Activated T-cell treated with anti-CD3 and anti-CD28 coated beads for 4 hours (primary cell): ENCODE results near the gene TOM1L2.
"Not testable (repeated sequence)": the region's sequence is repeated elsewhere in the genome, so short reads cannot be mapped to it uniquely, and the experiment has no call there.

Experiments used
- DNase-seq: peaks from one replicate; pipeline ENCODE4 v3.0.0-alpha.2; 2020

The TOM1L2 gene

DNA sequence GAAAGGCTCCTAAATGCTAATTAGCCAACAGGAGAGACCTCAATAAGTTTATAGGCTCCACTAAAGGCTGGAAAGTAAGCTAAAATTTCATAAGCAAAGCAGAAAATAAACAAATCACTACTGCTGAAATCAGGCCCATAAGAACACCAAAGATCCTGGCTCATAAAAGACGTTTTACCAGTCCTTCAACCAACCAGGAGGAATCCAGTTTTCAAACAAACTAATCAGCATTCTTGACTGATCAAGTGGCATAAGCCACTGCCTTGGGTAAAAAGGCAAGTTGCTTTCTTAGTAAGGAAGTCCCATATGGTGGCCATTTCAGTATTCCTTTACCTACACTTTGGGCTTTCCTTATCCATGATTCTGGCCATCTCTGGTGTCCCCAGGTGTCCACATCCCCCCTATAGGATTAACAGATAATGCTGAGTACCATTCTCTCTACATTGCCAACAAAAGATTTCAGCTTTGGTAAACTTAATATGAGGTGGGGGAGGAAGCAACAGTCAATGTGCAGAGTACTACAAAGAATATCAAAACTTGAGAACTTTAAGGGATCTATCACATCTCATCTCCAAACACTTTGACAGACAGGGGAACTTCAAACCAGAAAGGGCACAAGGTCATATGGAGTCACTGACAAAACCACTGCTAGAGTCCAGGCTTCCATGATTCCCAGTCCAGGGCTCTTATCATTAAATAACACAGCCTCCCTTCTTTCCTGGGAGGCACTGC, 1.3 kb downstream of the TOM1L2 start:
- DNase-seq = no peak

DNA sequence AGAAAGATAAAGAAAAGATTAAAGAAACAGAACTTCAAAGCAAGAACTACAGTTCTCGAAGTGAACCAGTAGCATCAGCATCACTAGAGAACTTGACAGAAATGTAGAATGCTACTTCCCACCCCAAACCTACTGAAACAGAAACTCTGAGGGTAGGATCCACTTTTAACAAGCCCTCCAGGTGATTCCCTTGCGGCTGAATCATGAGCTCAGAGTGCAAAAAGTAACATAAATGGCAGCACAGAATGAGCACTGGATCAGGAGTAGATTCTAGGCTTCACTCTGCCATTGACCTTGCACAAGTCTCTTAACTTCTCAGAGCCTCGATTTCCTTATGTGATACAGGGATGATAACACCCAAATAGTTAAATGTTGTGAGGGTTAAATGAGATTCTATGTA, 5.8 kb downstream of the TOM1L2 start:
- no peak for DNase-seq

DNA sequence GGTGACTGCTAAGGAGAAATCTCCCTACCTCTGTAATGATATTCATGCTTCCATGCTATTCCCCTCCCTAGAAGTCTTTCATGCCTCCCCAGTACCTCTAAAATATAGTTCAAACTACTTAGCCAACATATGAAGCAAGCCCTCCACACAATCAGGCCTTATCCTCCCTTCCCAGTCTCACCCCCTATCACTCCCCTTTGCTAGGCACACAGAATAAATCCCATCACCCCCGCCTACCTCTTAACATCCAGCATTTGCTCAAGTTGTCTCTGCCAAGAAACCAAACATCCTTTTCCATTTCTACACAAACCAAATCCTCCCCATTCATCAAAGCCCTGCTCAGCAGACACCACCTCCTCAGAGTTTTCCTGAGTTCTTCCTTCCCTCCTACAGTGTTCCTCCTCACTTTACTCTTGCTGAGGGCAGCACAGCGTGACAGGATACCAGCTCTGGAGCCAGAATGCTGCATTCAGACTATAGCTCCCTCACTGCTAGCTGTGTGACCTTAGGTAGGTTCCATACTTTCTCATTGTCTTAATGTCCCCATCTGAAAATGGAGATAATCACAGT, 7.0 kb downstream of the TOM1L2 start:
- DNase-seq = no peak

GRCh38 chr17:17964710-17965109, 7.5 kb downstream of the TOM1L2 start:
- DNase-seq = no peak

- DNase-seq = no peak
Measured at GRCh38 chr17:17963694-17964436, 8.3 kb downstream of the TOM1L2 start.

DNA sequence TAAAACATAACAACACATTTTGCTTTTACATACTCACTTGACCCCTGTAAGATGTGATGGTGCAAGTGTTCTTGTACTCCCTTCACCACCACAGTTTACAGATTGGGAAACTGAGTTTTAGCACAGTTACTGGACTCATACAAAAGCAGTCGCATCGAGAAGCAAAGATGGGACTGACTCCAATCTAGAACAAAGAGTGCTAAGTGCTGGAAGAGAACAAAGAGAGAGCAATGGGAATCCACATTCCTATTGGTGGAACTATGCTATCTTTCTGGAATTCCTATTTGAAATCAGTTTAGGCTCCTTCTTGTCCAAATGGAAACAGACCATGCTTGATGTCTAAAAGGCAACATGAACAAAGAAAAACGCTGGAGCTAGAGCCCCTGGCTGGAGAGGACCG, 9.1 kb downstream of the TOM1L2 start:
- DNase-seq = no peak

GRCh38 chr17:17960500-17961030, 11.6 kb downstream of the TOM1L2 start:
- DNase-seq = no peak

GRCh38 chr17:17959520-17960361, 12.5 kb downstream of the TOM1L2 start:
- no peak for DNase-seq

- DNase-seq = no peak
Measured at GRCh38 chr17:17958982-17959381, 13.2 kb downstream of the TOM1L2 start.

DNA sequence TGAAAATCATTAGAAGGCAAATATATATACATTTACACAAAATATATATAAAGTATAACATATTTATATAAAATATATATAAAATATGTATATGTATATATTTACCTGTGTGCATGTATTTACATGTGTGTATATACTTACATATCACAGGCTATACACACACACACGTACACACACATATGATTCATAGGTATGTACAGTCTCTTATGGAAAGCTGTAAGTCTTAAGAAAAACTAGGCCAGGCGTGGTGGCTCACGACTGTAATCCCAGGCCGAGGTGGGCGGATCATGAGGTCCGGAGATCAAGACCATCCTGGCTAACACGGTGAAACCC, 14.7 kb downstream of the TOM1L2 start:
- DNase-seq = no peak

GRCh38 chr17:17955790-17956341, 16.3 kb downstream of the TOM1L2 start:
- not testable (repeated sequence) for DNase-seq

DNA sequence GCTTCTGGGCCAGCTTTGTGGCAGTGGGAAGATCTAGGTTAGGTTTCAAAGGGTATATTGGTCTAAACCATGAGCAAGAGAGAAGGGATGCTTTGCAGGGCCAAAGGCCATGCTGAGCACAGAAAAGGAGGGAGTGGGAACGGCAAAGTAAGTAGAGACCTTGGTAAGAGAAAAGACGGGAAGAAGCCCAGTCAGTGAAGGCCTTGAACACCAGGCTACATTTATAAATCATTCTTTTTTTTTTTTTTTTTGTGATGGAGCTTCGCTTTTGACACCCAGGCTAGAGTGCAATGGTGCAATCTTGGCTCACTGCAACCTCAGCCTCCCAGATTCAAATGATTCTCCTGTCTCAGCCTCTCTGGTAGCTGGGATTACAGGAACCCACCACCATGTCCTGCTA, 18.1 kb downstream of the TOM1L2 start:
- DNase-seq = no peak

DNA sequence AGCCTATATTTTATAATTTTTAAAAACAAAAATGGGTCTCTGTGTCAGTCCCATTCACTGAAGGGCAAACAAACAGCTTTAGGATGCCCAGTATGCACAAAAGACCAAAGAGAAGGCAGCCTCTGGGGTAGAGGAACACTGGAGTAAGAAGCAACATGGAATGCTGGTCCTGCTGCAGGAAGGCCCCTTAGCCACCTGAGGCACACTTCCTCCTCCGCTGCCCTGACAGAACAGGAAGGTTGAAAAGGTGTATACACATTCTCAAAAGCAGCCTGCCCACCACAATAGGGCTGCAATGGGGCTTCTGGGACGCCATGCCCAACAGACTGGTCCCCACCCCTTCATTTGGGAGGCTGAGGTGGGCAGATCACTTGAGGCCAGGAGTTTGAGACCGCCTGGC, 19.5 kb downstream of the TOM1L2 start:
- DNase-seq = no peak

GRCh38 chr17:17951524-17951923, 20.7 kb downstream of the TOM1L2 start:
- DNase-seq = no peak

- DNase-seq = no peak
Measured at GRCh38 chr17:17950806-17951205, 21.4 kb downstream of the TOM1L2 start.

- DNase-seq = no peak
Measured at GRCh38 chr17:17950347-17950746, 21.9 kb downstream of the TOM1L2 start.

- no peak for DNase-seq
Measured at GRCh38 chr17:17947966-17948365, 24.2 kb downstream of the TOM1L2 start.

DNA sequence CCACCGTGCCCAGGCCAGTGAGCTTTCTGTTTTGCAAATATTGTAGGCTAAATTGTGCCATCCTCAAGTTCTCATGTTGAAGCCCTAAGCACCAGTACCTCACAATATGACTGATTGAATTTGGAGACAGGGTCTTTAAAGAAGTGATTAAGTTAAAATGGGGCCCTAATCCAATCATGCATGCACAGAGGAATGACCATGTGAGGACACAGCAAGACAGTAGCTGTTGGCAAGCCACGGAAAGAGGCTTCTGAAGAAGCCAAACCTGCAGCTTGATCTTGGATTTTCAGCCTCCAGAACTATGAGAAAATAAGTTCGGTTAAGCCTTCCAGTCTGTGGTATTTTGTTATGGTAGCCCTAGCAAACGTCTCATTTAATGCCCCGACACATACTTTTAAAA, 24.9 kb downstream of the TOM1L2 start:
- no peak for DNase-seq

DNA sequence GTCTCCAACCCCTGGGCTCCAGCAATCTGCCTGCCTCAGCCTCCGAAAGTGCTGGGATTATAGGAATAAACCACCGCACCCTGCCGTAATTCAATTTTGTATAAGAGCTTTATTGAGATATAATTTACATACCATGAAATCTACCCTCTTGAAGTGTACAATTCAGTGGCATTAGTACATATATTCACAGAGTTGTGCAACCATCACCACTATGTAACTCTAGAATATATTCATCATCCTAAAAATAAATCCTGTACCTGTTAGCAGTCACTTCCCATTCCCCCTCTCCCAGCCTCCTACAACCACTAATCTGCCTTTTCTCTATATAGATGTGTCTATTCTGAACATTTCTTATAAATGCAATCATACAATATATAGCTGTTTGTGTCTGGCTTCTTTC, 26.1 kb downstream of the TOM1L2 start:
- DNase-seq = no peak

GRCh38 chr17:17944743-17945142, 27.5 kb downstream of the TOM1L2 start:
- DNase-seq = no peak

GRCh38 chr17:17944242-17944641, 28.0 kb downstream of the TOM1L2 start:
- DNase-seq = no peak

GRCh38 chr17:17943281-17943984, 28.8 kb downstream of the TOM1L2 start:
- DNase-seq = no peak
